HFFc6 (cell line): ENCODE measurements around the gene CIB4. TPM values are rescaled to one million over a fixed set of nuclear protein-coding genes. Genes with fewer than 3 reads are reported as not detected.

Experiments
- DNase-seq: peaks from one replicate; pipeline ENCODE4 v3.0.0-alpha.2; 2018
- H3K27ac Mint-ChIP-seq: 2 replicates; pipeline ENCODE4 v1.8.0; 2020; ENCODE audit warnings: mild to moderate bottlenecking, mixed read lengths
- H3K27me3 Mint-ChIP-seq: 2 replicates; pipeline ENCODE4 v1.8.0; 2021; ENCODE audit warnings: mild to moderate bottlenecking, moderate library complexity, mixed read lengths; ENCODE audit not compliant: insufficient read depth
- H3K36me3 Mint-ChIP-seq: 2 replicates; pipeline ENCODE4 v1.8.0; 2021; ENCODE audit warnings: low read depth, mixed read lengths
- H3K4me1 Mint-ChIP-seq: 2 replicates; pipeline ENCODE4 v1.8.0; 2020; ENCODE audit warnings: low read depth, mixed read lengths
- H3K4me3 Mint-ChIP-seq: 2 replicates; pipeline ENCODE4 v1.8.0; 2020; ENCODE audit warnings: mild to moderate bottlenecking, moderate library complexity, mixed read lengths
- H3K9me3 Mint-ChIP-seq: 2 replicates; pipeline ENCODE4 v1.8.0; 2020; ENCODE audit warnings: mild to moderate bottlenecking, mixed read lengths
- CTCF ChIP-seq: fragments of 200-600 bp; sonication (generic); IDR thresholded peaks from 2 replicates; pipeline ENCODE4 v1.5.0; 2021; ENCODE audit warnings: antibody characterized with exemption, mild to moderate bottlenecking
- total RNA-seq, 6 experiments: library from RNA; stranded (reverse); fragmentation: NEBNext Ultra II Directional; extraction: Animal tissue kit (Norgen Biotek cat#: 25700); gene quantifications; 2 replicates in 1 of 6; 3 replicates in 5 of 6; pipeline ENCODE4 v1.2.3, GENCODE V29; 2021

The CIB4 gene
- total RNA-seq, 6 experiments from 2014 or later: not detected

DNA sequence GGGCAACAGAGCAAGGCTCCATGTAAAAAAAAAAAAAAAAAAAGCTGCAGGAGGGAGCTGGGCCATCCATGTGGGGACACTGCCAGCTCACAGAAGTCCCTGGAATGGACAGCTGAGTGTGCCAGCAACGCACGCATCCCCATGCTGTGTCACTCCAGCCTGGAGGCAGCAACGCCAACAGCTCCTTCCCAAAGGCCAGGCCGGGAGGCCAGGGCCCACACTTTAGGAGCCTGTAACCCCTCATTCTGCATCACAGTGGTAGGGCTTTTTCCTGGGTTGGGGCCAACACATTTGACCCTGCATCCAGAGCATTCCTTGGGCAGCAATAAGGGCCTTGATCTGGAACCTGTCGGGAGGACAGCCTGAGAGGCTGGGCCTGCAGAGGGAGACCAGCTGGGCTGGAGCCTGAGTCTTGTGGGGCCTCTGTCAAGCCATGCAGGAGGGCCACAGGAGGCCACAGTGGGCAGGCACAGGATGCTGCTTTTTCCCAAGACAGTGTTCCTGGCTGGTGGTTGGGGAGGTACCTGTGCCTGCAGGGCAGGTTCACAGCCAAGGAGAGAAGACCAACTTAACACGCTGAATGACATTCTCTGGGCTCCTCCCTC, 34.6 kb upstream of the CIB4 start:
- Mint-ChIP-seq H3K27me3 (peaks cover 51% of the 10 kb centered on the region), H3K27ac (no peak overlapping the region), H3K4me3 (no peak overlapping the region), H3K4me1 (peaks cover 5% of the 10 kb centered on the region; the same call in 1 of the 2 replicates), H3K9me3 (no peaks in the 10 kb centered on the region), H3K36me3 (no peaks in the 10 kb centered on the region)
- TF ChIP-seq CTCF: no peak
- no peak for DNase-seq

GRCh38 chr2:26674771-26675170, 33.6 kb upstream of the CIB4 start:
- H3K27ac Mint-ChIP-seq: no peak overlapping the region
- peaks cover 45% of the 10 kb centered on the region for H3K27me3 Mint-ChIP-seq
- no peaks in the 10 kb centered on the region for H3K36me3 Mint-ChIP-seq
- no peak for DNase-seq
- peaks cover 11% of the 10 kb centered on the region for H3K4me1 Mint-ChIP-seq
- no peak overlapping the region for H3K4me3 Mint-ChIP-seq
- no peaks in the 10 kb centered on the region for H3K9me3 Mint-ChIP-seq
- no peak for TF ChIP-seq CTCF

- Mint-ChIP-seq H3K4me1 (peaks cover 17% of the 10 kb centered on the region), H3K4me3 (no peak overlapping the region), H3K27me3 (peaks cover 40% of the 10 kb centered on the region), H3K27ac (no peak overlapping the region), H3K9me3 (no peaks in the 10 kb centered on the region), H3K36me3 (no peaks in the 10 kb centered on the region)
- DNase-seq: no peak
- no peak for TF ChIP-seq CTCF
These were observed 33.0 kb upstream of the CIB4 start for GRCh38 chr2:26674002-26674751.

DNA sequence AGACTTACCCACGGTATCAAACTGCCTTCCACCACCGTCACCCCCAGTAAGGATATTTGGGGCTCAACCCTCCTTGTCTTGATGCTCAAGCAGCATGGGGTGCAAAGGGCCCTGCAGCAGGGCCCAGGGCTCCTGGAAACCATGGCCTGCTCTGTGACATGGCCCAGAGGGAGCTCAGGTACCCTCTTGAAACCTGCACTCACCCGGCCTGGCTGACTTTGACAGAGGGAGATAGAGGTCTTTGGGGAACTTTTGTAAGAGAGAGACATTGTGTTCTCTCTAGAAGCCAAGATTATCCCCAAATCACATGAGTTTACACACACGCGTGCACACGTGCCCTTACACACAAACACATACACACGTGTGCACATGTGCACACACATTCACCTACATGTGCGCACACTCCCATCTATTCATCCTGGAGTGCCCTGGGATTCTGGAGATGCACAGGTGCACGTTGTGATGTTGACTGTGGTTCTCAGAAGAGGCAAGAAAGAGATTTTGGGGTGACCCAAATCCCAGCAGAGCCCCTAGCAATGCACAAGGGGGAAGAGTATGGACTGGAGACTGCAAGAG, 31.7 kb upstream of the CIB4 start:
- H3K4me3 Mint-ChIP-seq: no peak overlapping the region
- peaks cover 35% of the 10 kb centered on the region for H3K27me3 Mint-ChIP-seq
- no peak overlapping the region for H3K27ac Mint-ChIP-seq
- TF ChIP-seq CTCF: no peak
- peaks cover 14% of the 10 kb centered on the region for H3K4me1 Mint-ChIP-seq
- H3K36me3 Mint-ChIP-seq: no peaks in the 10 kb centered on the region
- no peaks in the 10 kb centered on the region for H3K9me3 Mint-ChIP-seq
- DNase-seq: no peak

GRCh38 chr2:26672112-26672817, 31.1 kb upstream of the CIB4 start:
- Mint-ChIP-seq H3K9me3 (no peaks in the 10 kb centered on the region), H3K27me3 (peaks cover 35% of the 10 kb centered on the region), H3K36me3 (no peaks in the 10 kb centered on the region), H3K4me3 (no peak overlapping the region), H3K27ac (no peak overlapping the region), H3K4me1 (peaks cover 12% of the 10 kb centered on the region)
- no peak for DNase-seq
- TF ChIP-seq CTCF: no peak
